ENCODE measurements around the gene CLDN24.
"Not testable (repeated sequence)": the region's sequence is repeated elsewhere in the genome, so short reads cannot be mapped to it uniquely, and the experiment has no call there.

CLDN24 gene

DNA sequence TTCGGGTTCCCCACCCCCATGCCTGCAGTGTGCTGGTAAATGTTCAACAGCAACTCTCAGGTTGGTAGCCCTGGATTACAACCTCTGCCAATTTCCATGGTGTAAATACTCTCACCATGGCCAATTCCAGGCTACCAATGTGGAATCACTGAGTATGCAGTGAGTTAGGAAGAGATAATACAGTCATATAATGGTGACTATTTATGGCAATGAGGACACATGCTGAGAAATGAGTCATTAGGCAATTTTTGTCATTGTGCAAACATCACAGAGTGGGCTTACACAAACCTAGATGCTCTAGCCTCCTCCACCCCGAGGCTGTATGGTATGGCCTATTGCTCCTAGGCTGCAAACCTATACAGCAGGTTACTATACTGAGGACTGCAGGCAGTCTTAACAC, 4.6 kb upstream of the CLDN24 start:
- in situ Hi-C loops (cut with MboI; ENCODE audit: low pct_unique_long_range_greater_than_20kb, low sequenced_read_pairs, unreplicated experiment) = no loop called here
- TF ChIP-seq, protein P1, sequence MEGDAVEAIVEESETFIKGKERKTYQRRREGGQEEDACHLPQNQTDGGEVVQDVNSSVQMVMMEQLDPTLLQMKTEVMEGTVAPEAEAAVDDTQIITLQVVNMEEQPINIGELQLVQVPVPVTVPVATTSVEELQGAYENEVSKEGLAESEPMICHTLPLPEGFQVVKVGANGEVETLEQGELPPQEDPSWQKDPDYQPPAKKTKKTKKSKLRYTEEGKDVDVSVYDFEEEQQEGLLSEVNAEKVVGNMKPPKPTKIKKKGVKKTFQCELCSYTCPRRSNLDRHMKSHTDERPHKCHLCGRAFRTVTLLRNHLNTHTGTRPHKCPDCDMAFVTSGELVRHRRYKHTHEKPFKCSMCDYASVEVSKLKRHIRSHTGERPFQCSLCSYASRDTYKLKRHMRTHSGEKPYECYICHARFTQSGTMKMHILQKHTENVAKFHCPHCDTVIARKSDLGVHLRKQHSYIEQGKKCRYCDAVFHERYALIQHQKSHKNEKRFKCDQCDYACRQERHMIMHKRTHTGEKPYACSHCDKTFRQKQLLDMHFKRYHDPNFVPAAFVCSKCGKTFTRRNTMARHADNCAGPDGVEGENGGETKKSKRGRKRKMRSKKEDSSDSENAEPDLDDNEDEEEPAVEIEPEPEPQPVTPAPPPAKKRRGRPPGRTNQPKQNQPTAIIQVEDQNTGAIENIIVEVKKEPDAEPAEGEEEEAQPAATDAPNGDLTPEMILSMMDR (IDR thresholded peaks at IDR 0.05; ENCODE audit: extremely low read depth, insufficient read depth, missing control alignments) = no peak
- DNase-seq (ENCODE audit: low spot score) = no peak

DNA sequence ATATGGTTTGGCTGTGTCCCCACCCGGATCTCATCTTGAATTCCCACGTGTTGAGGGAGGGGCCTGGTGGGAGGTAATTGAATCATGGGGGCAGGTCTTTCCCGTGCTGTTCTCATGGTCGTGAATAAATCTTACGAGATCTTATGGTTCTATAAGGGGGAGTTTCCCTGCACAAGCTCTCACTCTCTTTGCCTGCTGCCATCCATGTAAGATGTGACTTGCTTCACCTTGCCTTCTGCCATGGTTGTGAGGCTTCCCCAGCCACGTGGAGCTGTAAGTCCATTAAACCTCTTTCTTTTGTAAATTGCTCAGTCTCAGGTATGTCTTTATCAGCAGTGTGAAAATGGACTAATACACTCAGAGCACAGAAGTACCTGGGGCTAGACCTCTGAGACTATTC, 4.2 kb upstream of the CLDN24 start:
- DNase-seq (ENCODE audit: low spot score); in situ Hi-C loops (cut with MboI; ENCODE audit: low pct_unique_long_range_greater_than_20kb, low sequenced_read_pairs, unreplicated experiment): not testable (repeated sequence)

DNA sequence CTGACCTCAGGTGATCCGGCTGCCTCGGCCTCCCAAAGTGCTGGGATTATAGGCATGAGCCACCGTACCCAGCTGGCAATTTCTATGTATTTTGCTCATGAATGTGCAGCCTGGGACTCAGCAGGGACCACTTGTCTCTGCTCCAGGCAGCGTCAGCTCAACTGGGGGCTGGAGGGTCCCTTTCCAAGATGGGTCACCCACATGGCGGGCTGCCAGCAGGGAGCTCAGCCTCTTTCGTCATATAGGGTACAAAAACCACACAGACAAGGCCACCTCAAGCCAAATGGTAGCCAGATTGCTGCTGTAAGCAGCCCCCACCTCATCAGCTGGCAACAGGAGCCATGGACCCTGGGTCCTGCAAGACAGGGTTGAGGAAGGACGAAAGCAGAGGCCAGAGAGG, 2.4 kb upstream of the CLDN24 start:
- DNase-seq (ENCODE audit: low spot score) = no peak
- TF ChIP-seq, protein P1 (IDR thresholded peaks at IDR 0.05; ENCODE audit: extremely low read depth, insufficient read depth, missing control alignments) = no peak
- in situ Hi-C loops (cut with MboI; ENCODE audit: low pct_unique_long_range_greater_than_20kb, low sequenced_read_pairs, unreplicated experiment) = no loop called here

DNA sequence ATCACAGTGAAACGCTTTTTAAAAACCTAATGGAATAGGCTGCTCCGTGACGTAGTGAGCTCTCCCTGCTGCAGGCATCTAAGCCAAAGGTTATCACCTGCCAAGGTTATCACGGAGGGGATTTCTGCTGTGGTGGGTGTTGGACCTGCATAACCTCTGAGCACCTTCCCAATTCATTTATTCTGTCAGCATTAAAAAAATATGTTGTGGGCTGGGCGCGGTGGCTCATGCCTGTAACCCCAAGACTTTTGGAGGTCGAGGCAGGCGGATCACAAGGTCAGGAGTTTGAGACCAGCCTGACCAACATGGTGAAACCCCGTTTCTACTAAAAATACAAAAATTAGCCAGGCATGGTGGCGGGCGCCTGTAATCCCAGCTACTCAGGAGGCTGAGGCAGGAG, 1.8 kb upstream of the CLDN24 start:
- DNase-seq (ENCODE audit: low spot score); in situ Hi-C loops (cut with MboI; ENCODE audit: low pct_unique_long_range_greater_than_20kb, low sequenced_read_pairs, unreplicated experiment): not testable (repeated sequence)

DNA sequence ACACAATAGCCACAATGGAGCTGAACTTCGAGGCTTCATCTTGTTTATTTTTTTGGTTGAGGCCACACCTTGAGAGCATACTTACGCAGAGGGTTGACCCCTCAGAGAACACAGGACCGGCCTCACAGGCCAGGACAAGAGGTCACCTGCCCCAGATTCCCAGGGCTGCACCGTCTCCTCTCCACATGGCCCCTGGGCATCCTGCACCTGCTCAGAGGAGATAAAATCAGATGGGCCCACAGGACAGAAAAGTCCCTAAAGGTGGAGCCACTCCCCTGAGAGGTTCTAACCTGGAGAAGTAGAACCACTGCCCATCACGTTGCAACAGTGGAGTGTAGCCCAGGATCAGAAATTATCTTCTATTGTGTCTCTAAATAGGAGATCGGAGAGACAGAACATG, 1.1 kb upstream of the CLDN24 start:
- in situ Hi-C loops (cut with MboI; ENCODE audit: low pct_unique_long_range_greater_than_20kb, low sequenced_read_pairs, unreplicated experiment) = no loop called here
- TF ChIP-seq, protein P1 (IDR thresholded peaks at IDR 0.05; ENCODE audit: extremely low read depth, insufficient read depth, missing control alignments) = no peak
- no peak for DNase-seq (ENCODE audit: low spot score)

DNA sequence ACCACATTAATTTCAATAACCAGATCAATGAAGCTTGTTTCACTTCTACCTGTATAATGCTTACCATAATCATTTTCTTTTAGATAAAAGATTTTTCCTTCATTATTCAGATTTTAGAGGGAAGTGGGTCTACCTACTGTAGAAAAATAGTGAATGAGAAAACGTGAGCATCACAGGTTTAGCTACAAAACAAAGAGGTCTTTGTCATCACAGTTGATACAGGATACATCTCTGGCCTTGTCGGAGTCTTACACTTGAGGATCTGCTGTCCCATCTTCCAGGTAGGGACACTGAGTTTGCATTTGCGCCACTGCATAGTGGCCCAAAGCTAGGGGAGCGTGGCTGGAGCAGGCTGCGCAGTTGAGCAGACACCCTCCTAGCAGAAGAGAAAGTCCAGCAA, 710 bp downstream of the CLDN24 start:
- TF ChIP-seq, protein P1 (IDR thresholded peaks at IDR 0.05; ENCODE audit: extremely low read depth, insufficient read depth, missing control alignments) = no peak
- in situ Hi-C loops (cut with MboI; ENCODE audit: low pct_unique_long_range_greater_than_20kb, low sequenced_read_pairs, unreplicated experiment) = no loop called here

DNA sequence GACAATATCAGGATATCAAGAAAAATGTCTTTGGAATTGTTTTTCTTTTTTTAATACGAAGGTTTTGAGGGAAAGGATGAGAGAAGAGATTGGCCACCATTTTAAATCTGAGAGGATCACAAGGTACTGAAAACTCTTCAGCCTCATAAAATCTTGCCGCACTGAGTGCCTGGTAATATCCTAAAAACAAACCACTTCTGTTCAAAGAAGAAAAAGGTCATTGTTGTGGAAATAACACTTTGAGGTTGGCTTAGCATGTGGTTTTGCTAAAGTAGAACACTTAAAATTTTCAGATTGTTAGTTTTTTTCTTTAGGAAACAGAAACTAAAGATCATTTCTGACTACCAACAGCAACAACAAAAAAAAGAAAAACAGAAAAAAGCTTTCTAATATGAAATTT, 1.1 kb downstream of the CLDN24 start:
- DNase-seq (ENCODE audit: low spot score) = no peak
- in situ Hi-C loops (cut with MboI; ENCODE audit: low pct_unique_long_range_greater_than_20kb, low sequenced_read_pairs, unreplicated experiment) = no loop called here

More for the DNA sequence above, 710 bp downstream of the CLDN24 start:
- DNase-seq (ENCODE audit: low spot score) = no peak

More for the DNA sequence above, 1.1 kb downstream of the CLDN24 start:
- TF ChIP-seq, protein P1 (IDR thresholded peaks at IDR 0.05; ENCODE audit: extremely low read depth, insufficient read depth, missing control alignments) = no peak

Data from GM13977 (cell line).